ENCODE measurements around the gene BRAF.
"Not testable (repeated sequence)": the region's sequence is repeated elsewhere in the genome, so short reads cannot be mapped to it uniquely, and the experiment has no call there.

The BRAF gene

GRCh38 chr7:140924821-140925421 is at the start of gene BRAF:
Gene BRAF, minus strand, starts transcription at chr7:140924929. Its CDS starts 226 bp downstream, at chr7:140924703.
- peak; percentile 91 for DNase-seq (ENCODE audit: low read depth)

GRCh38 chr7:140972876-140973829 is 48.4 kb upstream of the BRAF start:
- no peak for DNase-seq (ENCODE audit: low read depth)

GRCh38 chr7:140972344-140972743 is 47.6 kb upstream of the BRAF start:
- DNase-seq (ENCODE audit: low read depth): no peak

- DNase-seq (ENCODE audit: low read depth): no peak
These were observed 42.7 kb upstream of the BRAF start for GRCh38 chr7:140967438-140967837.

GRCh38 chr7:140966561-140967233 is 42.0 kb upstream of the BRAF start:
- no peak for DNase-seq (ENCODE audit: low read depth)

- DNase-seq (ENCODE audit: low read depth): no peak
These were observed 36.4 kb upstream of the BRAF start for GRCh38 chr7:140961117-140961516.

GRCh38 chr7:140956997-140957396 is 32.3 kb upstream of the BRAF start:
- DNase-seq (ENCODE audit: low read depth): not testable (repeated sequence)

- no peak for DNase-seq (ENCODE audit: low read depth)
These were observed 21.2 kb upstream of the BRAF start for GRCh38 chr7:140945940-140946339.

- not testable (repeated sequence) for DNase-seq (ENCODE audit: low read depth)
These were observed 17.5 kb upstream of the BRAF start for GRCh38 chr7:140942242-140942641.

- DNase-seq (ENCODE audit: low read depth): no peak
These were observed 16.2 kb upstream of the BRAF start for GRCh38 chr7:140940898-140941297.

GRCh38 chr7:140937702-140938264 is 13.1 kb upstream of the BRAF start:
- DNase-seq (ENCODE audit: low read depth): no peak

- DNase-seq (ENCODE audit: low read depth): no peak
These were observed 4.0 kb upstream of the BRAF start for GRCh38 chr7:140928491-140929309.

GRCh38 chr7:140927945-140928344 is 3.2 kb upstream of the BRAF start:
- not testable (repeated sequence) for DNase-seq (ENCODE audit: low read depth)

- DNase-seq (ENCODE audit: low read depth): no peak
These were observed 2.6 kb upstream of the BRAF start for GRCh38 chr7:140927351-140927750.

- no peak for DNase-seq (ENCODE audit: low read depth)
These were observed 1.5 kb upstream of the BRAF start for GRCh38 chr7:140926021-140926817.

- peak; percentile 52 for DNase-seq (ENCODE audit: low read depth)
These were observed 509 bp downstream of the BRAF start for GRCh38 chr7:140924019-140924820.

GRCh38 chr7:140923358-140924006 is 1.2 kb downstream of the BRAF start:
- no peak for DNase-seq (ENCODE audit: low read depth)

- no peak for DNase-seq (ENCODE audit: low read depth)
These were observed 1.9 kb downstream of the BRAF start for GRCh38 chr7:140922741-140923345.

GRCh38 chr7:140920745-140921144 is 4.0 kb downstream of the BRAF start:
- DNase-seq (ENCODE audit: low read depth): no peak

Measured in activated T-cell treated with anti-CD3 and anti-CD28 coated beads for 48 hours (primary cell).